Mesendoderm (in vitro differentiated cells): ENCODE data around the gene TBC1D1.

Source experiments
- DNase-seq: peaks from one replicate; pipeline ENCODE4 v3.0.0; 2013
- H2AK5ac ChIP-seq: 2 replicates; pipeline ENCODE4 v1.6.1; 2013; ENCODE audit warnings: low read length, inconsistent platforms
- H2BK120ac ChIP-seq: 2 replicates; pipeline ENCODE4 v1.6.1; 2013; ENCODE audit warnings: low read depth, mild to moderate bottlenecking, low read length, moderate library complexity, mixed read lengths
- H2BK15ac ChIP-seq: replicated peaks from 2 replicates; pipeline ENCODE4 v1.6.1; 2013; ENCODE audit warnings: low read depth, mild to moderate bottlenecking, moderate library complexity
- H2BK5ac ChIP-seq: 2 replicates; pipeline ENCODE4 v1.6.1; 2013; ENCODE audit warnings: low read length, inconsistent platforms
- H3K18ac ChIP-seq: 2 replicates; pipeline ENCODE4 v1.6.1; 2013; ENCODE audit warnings: mild to moderate bottlenecking, low read length, mixed read lengths
- H3K23ac ChIP-seq: one replicate; pipeline ENCODE4 v1.6.1; 2013; ENCODE audit warnings: low read length
- H3K27ac ChIP-seq: 2 replicates; pipeline ENCODE4 v1.5.1; 2013; ENCODE audit warnings: low read depth, mild to moderate bottlenecking, inconsistent platforms, low read length, moderate library complexity
- H3K27me3 ChIP-seq: 2 replicates; pipeline ENCODE4 v1.6.1; 2013; ENCODE audit warnings: low read length, control low read depth, mild to moderate bottlenecking, inconsistent platforms; ENCODE audit not compliant: insufficient read depth, poor library complexity
- H3K36me3 ChIP-seq: 2 replicates; pipeline ENCODE4 v1.6.1; 2013; ENCODE audit warnings: low read length, inconsistent platforms; ENCODE audit not compliant: control insufficient read depth, insufficient read depth
- H3K4ac ChIP-seq: one replicate; pipeline ENCODE4 v1.6.1; 2013; ENCODE audit warnings: low read depth, mild to moderate bottlenecking, low read length, moderate library complexity
- H3K4me1 ChIP-seq: 2 replicates; pipeline ENCODE4 v1.6.1; 2013; ENCODE audit warnings: low read depth, low read length, inconsistent platforms; ENCODE audit not compliant: control insufficient read depth
- H3K4me2 ChIP-seq: 2 replicates; pipeline ENCODE4 v1.6.1; 2013; ENCODE audit warnings: low read length
- H3K4me3 ChIP-seq: 2 replicates; pipeline ENCODE4 v1.5.1; 2013; ENCODE audit warnings: mild to moderate bottlenecking, low read length
- H3K56ac ChIP-seq: one replicate; pipeline ENCODE4 v1.6.1; 2013; ENCODE audit warnings: low read length
- H3K79me1 ChIP-seq: 2 replicates; pipeline ENCODE4 v1.6.1; 2013; ENCODE audit warnings: low read length, inconsistent platforms
- H3K79me2 ChIP-seq: 2 replicates; pipeline ENCODE4 v1.6.1; 2013; ENCODE audit warnings: mild to moderate bottlenecking, low read length; ENCODE audit not compliant: control insufficient read depth, insufficient read depth
- H3K9ac ChIP-seq: 2 replicates; pipeline ENCODE4 v1.6.1; 2013; ENCODE audit warnings: low read length, inconsistent platforms
- H4K5ac ChIP-seq: one replicate; pipeline ENCODE4 v1.6.1; 2013; ENCODE audit warnings: low read length
- H4K8ac ChIP-seq: one replicate; pipeline ENCODE4 v1.6.1; 2013; ENCODE audit warnings: low read depth, mild to moderate bottlenecking, control low read depth, low read length, moderate library complexity
- WGBS: extraction: QIAGEN DNeasy Blood & Tissue Kit; methylation state at CpG from one replicate; pipeline ENCODE4 v1.1.7; 2013; ENCODE audit warnings: low lambda C conversion rate, missing lambda C conversion rate; ENCODE audit not compliant: insufficient coverage; ENCODE audit errors: extremely low coverage; 5-methylcytosine and 5-hydroxymethylcytosine counted together

Gene TBC1D1

DNA sequence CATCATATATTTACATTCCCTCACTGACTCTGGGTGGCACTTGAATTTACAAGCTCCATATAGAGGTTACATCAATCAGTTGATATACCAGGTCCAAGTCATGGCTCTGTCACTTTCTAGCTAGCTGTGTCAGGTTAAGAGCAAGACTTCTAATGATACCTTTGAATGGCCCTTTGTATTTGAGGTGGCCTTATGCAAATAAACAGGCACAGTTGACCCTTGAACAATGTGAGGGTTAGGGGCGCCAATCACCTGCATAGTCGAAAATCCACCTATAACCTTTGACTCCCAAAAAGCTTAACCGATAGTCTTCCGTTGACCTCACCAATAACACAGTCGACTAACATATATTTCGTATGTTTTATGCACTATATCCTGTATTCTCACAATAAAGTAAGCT is 68.0 kb downstream of the TBC1D1 start:
- no peak overlapping the region for H2AK5ac ChIP-seq
- H4K5ac ChIP-seq, result no peak overlapping the region
- no CpG with 5 or more reads among the region's 6 CpGs for WGBS

GRCh38 chr4:37960098-37960497 is 69.2 kb downstream of the TBC1D1 start, which contains the start of gene PTTG2:
Gene PTTG2 (plus strand): TSS chr4:37960398. CDS start chr4:37960435, 37 bp downstream.
- no CpG with 5 or more reads among the region's 5 CpGs for WGBS
- Histone ChIP-seq H2BK15ac (no peak within 1 kb of the TSS), H3K27me3 (no peaks in the 10 kb centered on the region)

More for the DNA sequence above, 68.0 kb downstream of the TBC1D1 start:
- Histone ChIP-seq H3K27ac (no peak overlapping the region), H2BK120ac (no peak overlapping the region), H3K36me3 (no peaks in the 10 kb centered on the region), H3K18ac (no peak overlapping the region), H2BK5ac (no peak overlapping the region), H3K27me3 (no peaks in the 10 kb centered on the region), H3K4me2 (no peak overlapping the region), H3K4me1 (no peaks in the 10 kb centered on the region), H2BK15ac (no peak overlapping the region), H3K4ac (no peak overlapping the region), H3K79me2 (no peaks in the 10 kb centered on the region), H3K23ac (no peak overlapping the region), H4K8ac (no peak overlapping the region), H3K79me1 (no peaks in the 10 kb centered on the region), H3K4me3 (no peak overlapping the region), H3K56ac (no peak overlapping the region), H3K9ac (no peak overlapping the region)
- DNase-seq, result no peak

GRCh38 chr4:37960679-37961450 is 70.0 kb downstream of the TBC1D1 start:
- Histone ChIP-seq H3K23ac (no peak overlapping the region), H2BK120ac (no peak overlapping the region), H3K79me1 (no peaks in the 10 kb centered on the region), H3K18ac (no peak overlapping the region), H3K27ac (no peak overlapping the region), H3K4me3 (no peak overlapping the region), H3K36me3 (no peaks in the 10 kb centered on the region), H4K8ac (no peak overlapping the region), H3K79me2 (no peaks in the 10 kb centered on the region), H3K4me1 (no peaks in the 10 kb centered on the region), H3K4ac (no peak overlapping the region), H3K9ac (no peak overlapping the region), H3K56ac (no peak overlapping the region), H3K4me2 (no peak overlapping the region), H2BK15ac (no peak overlapping the region), H4K5ac (no peak overlapping the region), H2AK5ac (no peak overlapping the region), H2BK5ac (no peak overlapping the region), H3K27me3 (no peaks in the 10 kb centered on the region)
- no peak for DNase-seq
- no CpG with 5 or more reads among the region's 5 CpGs for WGBS

More at GRCh38 chr4:37960098-37960497, 69.2 kb downstream of the TBC1D1 start, which contains the start of gene PTTG2:
- no peak within 1 kb of the TSS for H3K4me3 ChIP-seq
- no peak within 1 kb of the TSS for H3K23ac ChIP-seq
- H3K9ac ChIP-seq, result no peak within 1 kb of the TSS
- no peak for DNase-seq
- H3K18ac ChIP-seq, result no peak within 1 kb of the TSS
- H2BK120ac ChIP-seq, result no peak within 1 kb of the TSS
- H3K79me1 ChIP-seq, result no peaks in the 10 kb centered on the region
- H3K4me2 ChIP-seq, result no peak within 1 kb of the TSS
- no peak within 1 kb of the TSS for H3K4ac ChIP-seq
- no peaks in the 10 kb centered on the region for H3K36me3 ChIP-seq
- H3K4me1 ChIP-seq, result no peaks in the 10 kb centered on the region
- H4K8ac ChIP-seq, result no peak within 1 kb of the TSS
- no peaks in the 10 kb centered on the region for H3K79me2 ChIP-seq
- H3K56ac ChIP-seq, result no peak within 1 kb of the TSS
- no peak within 1 kb of the TSS for H3K27ac ChIP-seq
- no peak within 1 kb of the TSS for H4K5ac ChIP-seq
- no peak within 1 kb of the TSS for H2BK5ac ChIP-seq
- no peak within 1 kb of the TSS for H2AK5ac ChIP-seq

GRCh38 chr4:37964734-37965457 is 74.0 kb downstream of the TBC1D1 start:
- no peak for DNase-seq
- no peak overlapping the region for H2BK5ac ChIP-seq

GRCh38 chr4:37966044-37966443 is 75.2 kb downstream of the TBC1D1 start:
- H2AK5ac ChIP-seq, result no peak overlapping the region
- H3K27me3 ChIP-seq, result no peaks in the 10 kb centered on the region
- no peak overlapping the region for H3K4me2 ChIP-seq
- no peak overlapping the region for H4K5ac ChIP-seq
- no peak overlapping the region for H2BK5ac ChIP-seq
- H3K27ac ChIP-seq, result no peak overlapping the region
- no peak for DNase-seq
- H3K4me3 ChIP-seq, result no peak overlapping the region
- H3K18ac ChIP-seq, result no peak overlapping the region
- H3K23ac ChIP-seq, result no peak overlapping the region
- H3K9ac ChIP-seq, result no peak overlapping the region
- H3K56ac ChIP-seq, result no peak overlapping the region
- no peaks in the 10 kb centered on the region for H3K79me1 ChIP-seq
- no peak overlapping the region for H3K4ac ChIP-seq
- H3K36me3 ChIP-seq, result no peaks in the 10 kb centered on the region
- no peaks in the 10 kb centered on the region for H3K79me2 ChIP-seq
- H4K8ac ChIP-seq, result no peak overlapping the region
- no peaks in the 10 kb centered on the region for H3K4me1 ChIP-seq
- no peak overlapping the region for H2BK15ac ChIP-seq
- H2BK120ac ChIP-seq, result no peak overlapping the region
- no CpG with 5 or more reads among the region's 3 CpGs for WGBS

More at GRCh38 chr4:37964734-37965457, 74.0 kb downstream of the TBC1D1 start:
- H3K4ac ChIP-seq, result no peak overlapping the region
- H2AK5ac ChIP-seq, result no peak overlapping the region
- H3K4me2 ChIP-seq, result no peak overlapping the region
- H2BK120ac ChIP-seq, result no peak overlapping the region
- no peaks in the 10 kb centered on the region for H3K79me1 ChIP-seq
- H3K27ac ChIP-seq, result no peak overlapping the region
- H3K4me3 ChIP-seq, result no peak overlapping the region
- no peak overlapping the region for H3K23ac ChIP-seq
- no peak overlapping the region for H3K18ac ChIP-seq
- H3K56ac ChIP-seq, result no peak overlapping the region
- H3K79me2 ChIP-seq, result no peaks in the 10 kb centered on the region
- no peaks in the 10 kb centered on the region for H3K36me3 ChIP-seq
- no peak overlapping the region for H4K8ac ChIP-seq
- WGBS, result no CpG with 5 or more reads among the region's 4 CpGs
- no peaks in the 10 kb centered on the region for H3K4me1 ChIP-seq
- no peak overlapping the region for H3K9ac ChIP-seq
- no peaks in the 10 kb centered on the region for H3K27me3 ChIP-seq
- no peak overlapping the region for H4K5ac ChIP-seq
- H2BK15ac ChIP-seq, result no peak overlapping the region
